Kidney (tissue), 14 donors: ENCODE results near the gene SLC8A2. TPM values are rescaled to one million over a fixed set of nuclear protein-coding genes. Genes with fewer than 3 reads are reported as not detected.
A peak's percentile ranks its signal among the peaks of the same experiment; 100 is the strongest.

Experiments
- DNase-seq, 5 donors: peaks; one replicate each; pipeline ENCODE4 v3.0.0-alpha.2; 2013 to 2020
- FAIRE-seq: peaks from 2 replicates; lab custom pipeline; 2012; peaks lifted over from hg19 to GRCh38; lab: Jason Lieb, UNC
- H3K27ac ChIP-seq, 2 donors: one replicate each; pipeline ENCODE4 v1.7.0; 2013; ENCODE audit warnings: low read depth in 2 of 2, low read length in 2 of 2, inconsistent platforms in 1 of 2
- H3K27me3 ChIP-seq: one replicate; pipeline ENCODE4 v1.7.1; 2013; ENCODE audit warnings: low read length, inconsistent platforms; ENCODE audit not compliant: control insufficient read depth, insufficient read depth
- H3K36me3 ChIP-seq, 3 donors: one replicate each; pipeline versions ENCODE4 v1.7.0 to v1.7.1; 2013; ENCODE audit warnings: low read length in 3 of 3, control low read depth in 1 of 3, inconsistent platforms in 1 of 3; ENCODE audit not compliant: insufficient read depth in 3 of 3, control insufficient read depth in 2 of 3
- H3K4me1 ChIP-seq, 3 donors: one replicate each; pipeline versions ENCODE4 v1.7.0 to v1.7.1; 2013; ENCODE audit warnings: low read length in 3 of 3, inconsistent platforms in 1 of 3, low read depth in 1 of 3; ENCODE audit not compliant: control insufficient read depth in 2 of 3, insufficient read depth in 2 of 3
- H3K4me3 ChIP-seq, 3 donors: one replicate each; pipeline versions ENCODE4 v1.7.0 to v1.8.1; 2013; ENCODE audit warnings: low read length in 3 of 3, control low read depth in 1 of 3, inconsistent platforms in 1 of 3
- H3K9ac ChIP-seq, 3 donors: one replicate each; pipeline versions ENCODE4 v1.7.0 to v1.7.1; 2013; ENCODE audit warnings: low read length in 3 of 3, control low read depth in 1 of 3, inconsistent platforms in 1 of 3
- H3K9me3 ChIP-seq, 3 donors: one replicate each; pipeline versions ENCODE4 v1.7.0 to v1.7.1; 2013; ENCODE audit warnings: low read length in 3 of 3, control low read depth in 1 of 3, inconsistent platforms in 1 of 3; ENCODE audit not compliant: control insufficient read depth in 2 of 3, insufficient read depth in 1 of 3
- intact Hi-C: fragments of 100-400 bp; cut with DNase I; formaldehyde crosslinking; loops from one replicate; pipeline ENCODE4 v1.11.1; 2022
- polyA plus RNA-seq: library from polyadenylated mRNA; stranded (reverse); fragments of 350-450 nt; fragmentation: Illumina TruSeq; extraction: RNeasy Lipid Tissue Mini Kit (QIAGEN cat#74804); gene quantifications from one replicate; pipeline ENCODE4 v1.2.3, GENCODE V29; 2014; ENCODE audit warnings: low read depth, low replicate concordance; ENCODE audit not compliant: insufficient read depth
- total RNA-seq: library from RNA; stranded (reverse); fragmentation: NEBNext Ultra II Directional; extraction: Animal tissue kit (Norgen Biotek cat#: 25700); gene quantifications from one replicate; pipeline ENCODE4 v1.2.1, GENCODE V29; 2021
- TF ChIP-seq, protein P1 (sequence below): IDR thresholded peaks from 3 replicates; pipeline ENCODE4 v1.5.1; 2012; ENCODE audit warnings: mild to moderate bottlenecking, moderate library complexity, borderline replicate concordance; ENCODE audit not compliant: insufficient read depth; ENCODE audit errors: extremely low read depth
- donor health status: control.
- donor health status: control.
- donor health status: control.
- donor health status: control.
- donor health status: control.
- donor health status: DM: yes; HTN: yes; CAD: no.
- donor health status: Normal renal cell carcinoma (clear cell type).

Gene SLC8A2
- total and polyA plus RNA-seq, 2 donors from 2014 or later: 0.94 TPM; not detected in 1

DNA sequence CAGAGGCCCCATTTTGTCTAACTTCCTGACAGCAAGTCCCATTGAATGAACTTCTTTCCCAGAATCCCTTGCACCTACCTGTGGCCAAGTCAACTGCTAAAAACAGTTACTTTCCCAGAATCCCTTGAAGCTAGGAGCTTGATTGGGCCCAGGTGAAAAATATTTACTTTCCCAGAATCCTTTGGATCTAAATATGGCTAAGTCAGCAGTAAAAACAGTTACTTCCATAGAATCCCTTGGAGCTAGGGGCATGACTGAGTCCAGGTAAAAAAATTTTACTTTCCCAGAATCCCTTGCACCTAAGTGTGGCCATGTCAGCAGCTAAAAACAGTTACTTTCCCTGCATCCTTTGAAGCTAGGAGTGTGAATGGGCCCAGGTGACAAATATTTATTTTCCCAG is 39.2 kb downstream of the SLC8A2 start:
- FAIRE-seq: no peak
- Histone ChIP-seq H3K36me3 (no peaks in the 10 kb centered on the region), H3K27me3 (peaks cover 13% of the 10 kb centered on the region), H3K4me1 (peaks cover 0 to 6% (median 0%) of the 10 kb centered on the region in 3 donors), H3K4me3 (no peak overlapping the region), H3K27ac (no peak overlapping the region), H3K9me3 (no peaks in the 10 kb centered on the region), H3K9ac (no peak overlapping the region)
- intact Hi-C loops: no loop called here
- no peak for DNase-seq
- TF ChIP-seq, protein P1, sequence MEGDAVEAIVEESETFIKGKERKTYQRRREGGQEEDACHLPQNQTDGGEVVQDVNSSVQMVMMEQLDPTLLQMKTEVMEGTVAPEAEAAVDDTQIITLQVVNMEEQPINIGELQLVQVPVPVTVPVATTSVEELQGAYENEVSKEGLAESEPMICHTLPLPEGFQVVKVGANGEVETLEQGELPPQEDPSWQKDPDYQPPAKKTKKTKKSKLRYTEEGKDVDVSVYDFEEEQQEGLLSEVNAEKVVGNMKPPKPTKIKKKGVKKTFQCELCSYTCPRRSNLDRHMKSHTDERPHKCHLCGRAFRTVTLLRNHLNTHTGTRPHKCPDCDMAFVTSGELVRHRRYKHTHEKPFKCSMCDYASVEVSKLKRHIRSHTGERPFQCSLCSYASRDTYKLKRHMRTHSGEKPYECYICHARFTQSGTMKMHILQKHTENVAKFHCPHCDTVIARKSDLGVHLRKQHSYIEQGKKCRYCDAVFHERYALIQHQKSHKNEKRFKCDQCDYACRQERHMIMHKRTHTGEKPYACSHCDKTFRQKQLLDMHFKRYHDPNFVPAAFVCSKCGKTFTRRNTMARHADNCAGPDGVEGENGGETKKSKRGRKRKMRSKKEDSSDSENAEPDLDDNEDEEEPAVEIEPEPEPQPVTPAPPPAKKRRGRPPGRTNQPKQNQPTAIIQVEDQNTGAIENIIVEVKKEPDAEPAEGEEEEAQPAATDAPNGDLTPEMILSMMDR: no peak

DNA sequence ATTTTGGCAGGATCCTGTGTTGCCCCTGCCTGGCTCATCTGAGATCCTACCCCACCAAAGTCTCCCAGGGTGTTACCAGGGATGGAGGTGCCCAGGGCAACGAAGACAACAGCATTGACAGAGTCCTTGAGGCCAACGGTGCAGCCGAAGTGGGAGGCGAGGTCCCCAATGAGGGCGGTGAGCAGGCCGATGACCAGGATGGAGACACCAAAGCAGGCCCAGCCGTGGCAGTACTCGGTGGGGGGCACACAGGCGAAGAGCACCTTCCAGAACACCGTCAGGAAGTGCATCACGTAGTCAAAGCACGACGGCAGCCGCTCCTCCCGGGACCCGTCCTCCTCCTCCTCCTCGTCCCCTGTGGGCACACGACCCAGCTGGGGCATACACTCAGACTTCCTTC is 39.6 kb downstream of the SLC8A2 start:
- H3K4me1 ChIP-seq: peaks cover 0 to 6% (median 0%) of the 10 kb centered on the region in 3 donors
- no peak for FAIRE-seq
- no peak overlapping the region for H3K4me3 ChIP-seq
- no peak for DNase-seq
- TF ChIP-seq, protein P1: no peak
- no peaks in the 10 kb centered on the region for H3K9me3 ChIP-seq
- peaks cover 13% of the 10 kb centered on the region for H3K27me3 ChIP-seq
- intact Hi-C loops: no loop called here
- H3K27ac ChIP-seq: no peak overlapping the region
- no peak overlapping the region for H3K9ac ChIP-seq
- H3K36me3 ChIP-seq: no peaks in the 10 kb centered on the region

- Histone ChIP-seq H3K9ac (no peak overlapping the region), H3K9me3 (no peaks in the 10 kb centered on the region), H3K4me1 (peaks cover 0 to 6% (median 0%) of the 10 kb centered on the region in 3 donors), H3K27ac (no peak overlapping the region), H3K27me3 (peaks cover 13% of the 10 kb centered on the region), H3K36me3 (no peaks in the 10 kb centered on the region), H3K4me3 (no peak overlapping the region)
- FAIRE-seq: no peak
- intact Hi-C loops: no loop called here
- TF ChIP-seq, protein P1: peak; percentile 11
- peak in 4 of 5 donors; percentile 50 to 78 (median 65) for DNase-seq
These were observed 41.5 kb downstream of the SLC8A2 start for GRCh38 chr19:47430041-47430802.
